T-helper 1 cell treated with Interleukin-12 subunit alpha and Interleukin-12 subunit beta and Interleukin-4 antibody, amounts not matched to agents 30 μg/mL and 1 μg/mL, for 36 hours (primary cell): ENCODE data around the gene PGRMC1.

Experiments used
- H3K27ac Mint-ChIP-seq: one replicate; pipeline ENCODE4 v1.8.0; 2021; ENCODE audit warnings: mild to moderate bottlenecking, mixed read lengths
- H3K27me3 Mint-ChIP-seq: one replicate; pipeline ENCODE4 v1.8.0; 2021; ENCODE audit warnings: low read depth, mixed read lengths
- H3K36me3 Mint-ChIP-seq: one replicate; pipeline ENCODE4 v1.8.0; 2021; ENCODE audit warnings: low read depth, mixed read lengths
- H3K4me1 Mint-ChIP-seq: one replicate; pipeline ENCODE4 v1.8.0; 2021; ENCODE audit warnings: low read depth, mixed read lengths
- H3K4me3 Mint-ChIP-seq: one replicate; pipeline ENCODE4 v1.8.0; 2021; ENCODE audit warnings: mild to moderate bottlenecking, moderate library complexity, mixed read lengths
- H3K9me3 Mint-ChIP-seq: one replicate; pipeline ENCODE4 v1.8.0; 2021; ENCODE audit warnings: mixed read lengths

PGRMC1 gene

GRCh38 chrX:119222932-119223331 lies 13.2 kb upstream of the PGRMC1 start:
- Mint-ChIP-seq H3K36me3 (no peaks in the 10 kb centered on the region), H3K27me3 (peaks cover 24% of the 10 kb centered on the region), H3K4me3 (no peak overlapping the region), H3K27ac (no peak overlapping the region), H3K4me1 (peaks cover 3% of the 10 kb centered on the region), H3K9me3 (no peaks in the 10 kb centered on the region)

GRCh38 chrX:119223783-119224182 lies 12.3 kb upstream of the PGRMC1 start:
- H3K27ac Mint-ChIP-seq = no peak overlapping the region
- H3K9me3 Mint-ChIP-seq = no peaks in the 10 kb centered on the region
- no peak overlapping the region for H3K4me3 Mint-ChIP-seq
- peaks cover 30% of the 10 kb centered on the region for H3K27me3 Mint-ChIP-seq
- peaks cover 3% of the 10 kb centered on the region for H3K4me1 Mint-ChIP-seq
- no peaks in the 10 kb centered on the region for H3K36me3 Mint-ChIP-seq

- H3K27me3 Mint-ChIP-seq = peaks cover 38% of the 10 kb centered on the region
- no peak overlapping the region for H3K27ac Mint-ChIP-seq
- peaks cover 3% of the 10 kb centered on the region for H3K4me1 Mint-ChIP-seq
- H3K9me3 Mint-ChIP-seq = no peaks in the 10 kb centered on the region
- H3K4me3 Mint-ChIP-seq = no peak overlapping the region
- H3K36me3 Mint-ChIP-seq = no peaks in the 10 kb centered on the region
These were observed 9.6 kb upstream of the PGRMC1 start for GRCh38 chrX:119226446-119226845.

- no peaks in the 10 kb centered on the region for H3K9me3 Mint-ChIP-seq
- H3K27ac Mint-ChIP-seq = no peak overlapping the region
- no peaks in the 10 kb centered on the region for H3K36me3 Mint-ChIP-seq
- H3K27me3 Mint-ChIP-seq = peaks cover 47% of the 10 kb centered on the region
- H3K4me3 Mint-ChIP-seq = no peak overlapping the region
- H3K4me1 Mint-ChIP-seq = peaks cover 3% of the 10 kb centered on the region
These were observed 7.4 kb upstream of the PGRMC1 start for GRCh38 chrX:119228512-119229252.

- Mint-ChIP-seq H3K4me3 (no peak overlapping the region), H3K27ac (no peak overlapping the region), H3K27me3 (peaks cover 50% of the 10 kb centered on the region), H3K36me3 (no peaks in the 10 kb centered on the region), H3K9me3 (no peaks in the 10 kb centered on the region), H3K4me1 (no peaks in the 10 kb centered on the region)
These were observed 6.9 kb upstream of the PGRMC1 start for GRCh38 chrX:119229253-119229615.

GRCh38 chrX:119230850-119231249 lies 5.2 kb upstream of the PGRMC1 start:
- Mint-ChIP-seq H3K36me3 (no peaks in the 10 kb centered on the region), H3K27me3 (peaks cover 62% of the 10 kb centered on the region), H3K4me1 (peaks cover 8% of the 10 kb centered on the region), H3K9me3 (no peaks in the 10 kb centered on the region), H3K4me3 (no peak overlapping the region), H3K27ac (no peak overlapping the region)

- Mint-ChIP-seq H3K4me3 (no peak overlapping the region), H3K27ac (no peak overlapping the region), H3K36me3 (no peaks in the 10 kb centered on the region), H3K27me3 (peaks cover 58% of the 10 kb centered on the region), H3K9me3 (no peaks in the 10 kb centered on the region), H3K4me1 (peaks cover 8% of the 10 kb centered on the region)
These were observed 4.1 kb upstream of the PGRMC1 start for GRCh38 chrX:119231936-119232445.

GRCh38 chrX:119235051-119235511 lies 1.0 kb upstream of the PGRMC1 start:
- Mint-ChIP-seq H3K4me1 (peaks cover 22% of the 10 kb centered on the region), H3K27me3 (peaks cover 34% of the 10 kb centered on the region), H3K4me3 (peak overlapping the region; percentile 91), H3K36me3 (peaks cover 7% of the 10 kb centered on the region), H3K27ac (no peak overlapping the region), H3K9me3 (no peaks in the 10 kb centered on the region)

- Mint-ChIP-seq H3K9me3 (no peaks in the 10 kb centered on the region), H3K36me3 (peaks cover 10% of the 10 kb centered on the region), H3K4me3 (peak overlapping the region; percentile 89), H3K27ac (peak overlapping the region; percentile 72), H3K4me1 (peaks cover 30% of the 10 kb centered on the region), H3K27me3 (peaks cover 24% of the 10 kb centered on the region)
These were observed 807 bp downstream of the PGRMC1 start for GRCh38 chrX:119236623-119237561.

- Mint-ChIP-seq H3K9me3 (no peaks in the 10 kb centered on the region), H3K36me3 (peaks cover 16% of the 10 kb centered on the region), H3K4me1 (peaks cover 37% of the 10 kb centered on the region), H3K27ac (peak overlapping the region; percentile 72), H3K27me3 (peaks cover 24% of the 10 kb centered on the region), H3K4me3 (peak overlapping the region; percentile 89)
These were observed 1.5 kb downstream of the PGRMC1 start for GRCh38 chrX:119237562-119237942.

GRCh38 chrX:119238557-119238956 lies 2.5 kb downstream of the PGRMC1 start:
- Mint-ChIP-seq H3K4me1 (peaks cover 39% of the 10 kb centered on the region), H3K36me3 (peaks cover 24% of the 10 kb centered on the region), H3K27ac (no peak overlapping the region), H3K27me3 (peaks cover 20% of the 10 kb centered on the region), H3K4me3 (no peak overlapping the region), H3K9me3 (no peaks in the 10 kb centered on the region)

GRCh38 chrX:119240356-119240755 lies 4.3 kb downstream of the PGRMC1 start:
- Mint-ChIP-seq H3K27ac (no peak overlapping the region), H3K36me3 (peaks cover 25% of the 10 kb centered on the region), H3K27me3 (peaks cover 2% of the 10 kb centered on the region), H3K9me3 (no peaks in the 10 kb centered on the region), H3K4me1 (peaks cover 35% of the 10 kb centered on the region), H3K4me3 (no peak overlapping the region)

GRCh38 chrX:119247702-119248101 lies 11.6 kb downstream of the PGRMC1 start:
- Mint-ChIP-seq H3K27ac (no peak overlapping the region), H3K9me3 (no peaks in the 10 kb centered on the region), H3K27me3 (no peaks in the 10 kb centered on the region), H3K36me3 (peaks cover 9% of the 10 kb centered on the region), H3K4me3 (no peak overlapping the region), H3K4me1 (peaks cover 3% of the 10 kb centered on the region)

GRCh38 chrX:119249891-119250290 lies 13.8 kb downstream of the PGRMC1 start:
- H3K36me3 Mint-ChIP-seq = peaks cover 1% of the 10 kb centered on the region
- no peaks in the 10 kb centered on the region for H3K9me3 Mint-ChIP-seq
- H3K4me3 Mint-ChIP-seq = no peak overlapping the region
- H3K27ac Mint-ChIP-seq = no peak overlapping the region
- no peaks in the 10 kb centered on the region for H3K27me3 Mint-ChIP-seq
- H3K4me1 Mint-ChIP-seq = peaks cover 3% of the 10 kb centered on the region

- Mint-ChIP-seq H3K4me1 (peaks cover 3% of the 10 kb centered on the region), H3K27me3 (no peaks in the 10 kb centered on the region), H3K36me3 (peaks cover 1% of the 10 kb centered on the region), H3K9me3 (no peaks in the 10 kb centered on the region), H3K4me3 (no peak overlapping the region), H3K27ac (no peak overlapping the region)
These were observed 15.3 kb downstream of the PGRMC1 start for GRCh38 chrX:119251386-119251785.
